NCI-H510A treated with DMSO at 0.1 percent for 48 hours (cell line): ENCODE results near the gene TRAF5.
A peak's percentile ranks its signal among the peaks of the same experiment; 100 is the strongest.
"Not testable (repeated sequence)": the region's sequence is repeated elsewhere in the genome, so short reads cannot be mapped to it uniquely, and the experiment has no call there.

Experiments
- DNase-seq: peaks from one replicate; lab custom pipeline; 2025; lab: John Stamatoyannopoulos, UW

The TRAF5 gene

DNA sequence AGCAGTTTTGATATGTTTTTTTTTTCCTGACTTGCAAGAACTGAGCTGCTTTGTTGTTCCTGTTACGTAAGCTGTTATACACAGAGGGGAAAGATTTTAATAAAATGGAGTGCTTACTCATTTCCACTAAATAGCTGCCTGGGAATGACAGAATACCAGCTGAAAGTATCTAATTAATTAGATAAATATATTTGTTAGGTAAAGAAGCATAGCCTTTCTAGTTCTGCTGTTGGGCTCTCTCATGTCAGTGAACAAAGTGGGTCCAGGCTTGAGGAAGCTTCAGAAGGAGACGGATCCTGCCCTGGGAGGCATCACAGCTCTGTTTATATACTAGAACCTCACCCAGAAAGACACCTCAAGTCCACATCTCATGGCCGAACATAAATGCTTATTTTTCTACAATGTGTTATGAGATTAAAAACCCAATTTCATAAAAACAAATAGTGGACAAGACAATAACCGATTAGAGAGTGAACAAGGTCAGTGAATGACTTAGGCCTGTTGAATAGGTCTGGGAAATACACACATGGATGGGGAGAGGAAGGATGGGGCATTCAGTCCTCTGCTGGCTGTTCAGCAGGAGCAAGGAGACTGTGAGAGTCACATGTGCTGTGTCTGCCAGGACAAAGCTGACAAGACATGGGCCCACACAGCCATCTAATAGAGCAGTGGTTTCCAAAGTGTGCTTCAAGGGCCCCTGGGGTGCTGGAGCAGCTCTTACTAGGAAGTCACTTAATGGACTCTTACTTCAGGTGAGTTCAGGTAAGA is 20.6 kb downstream of the TRAF5 start:
- peak; percentile 74 for DNase-seq

DNA sequence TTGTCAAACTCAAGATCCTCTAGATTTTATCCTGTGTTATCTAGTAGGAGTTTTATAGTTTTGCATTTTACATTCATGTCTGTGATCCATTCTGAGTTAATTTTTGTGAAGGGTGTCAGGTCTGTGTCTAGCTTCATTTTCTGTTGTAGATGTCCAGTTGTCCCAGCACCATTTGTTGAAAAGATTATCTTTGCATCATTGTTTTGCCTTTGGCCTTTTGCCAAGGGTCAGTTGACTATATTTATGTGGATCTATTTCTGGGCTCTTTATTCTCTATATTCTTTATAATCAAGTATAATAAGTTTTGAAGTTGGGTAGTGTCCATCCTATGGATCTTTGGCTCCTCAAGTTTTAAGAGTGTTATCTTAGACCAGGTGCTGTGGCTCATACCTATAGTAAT is 21.9 kb downstream of the TRAF5 start:
- DNase-seq: no peak

DNA sequence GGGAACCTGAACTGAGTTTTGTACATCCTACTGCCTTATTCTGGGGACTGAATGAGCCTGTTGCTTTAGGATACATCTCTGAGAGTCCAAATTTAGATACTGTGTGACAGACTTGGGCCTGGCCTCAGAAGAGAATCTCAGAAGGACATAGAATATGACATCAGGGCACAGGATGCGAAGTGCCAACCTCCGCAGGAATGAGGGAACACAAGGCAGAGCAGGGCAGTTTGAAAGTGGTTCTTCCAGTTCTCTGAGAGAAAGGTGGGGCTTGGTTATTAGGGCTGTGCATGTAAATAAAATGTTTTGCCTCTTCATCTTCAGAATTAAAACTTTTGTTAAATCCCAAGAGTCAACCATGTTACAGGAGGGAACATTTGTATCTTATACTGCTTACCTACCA is 23.1 kb downstream of the TRAF5 start:
- DNase-seq: peak; percentile 48

DNA sequence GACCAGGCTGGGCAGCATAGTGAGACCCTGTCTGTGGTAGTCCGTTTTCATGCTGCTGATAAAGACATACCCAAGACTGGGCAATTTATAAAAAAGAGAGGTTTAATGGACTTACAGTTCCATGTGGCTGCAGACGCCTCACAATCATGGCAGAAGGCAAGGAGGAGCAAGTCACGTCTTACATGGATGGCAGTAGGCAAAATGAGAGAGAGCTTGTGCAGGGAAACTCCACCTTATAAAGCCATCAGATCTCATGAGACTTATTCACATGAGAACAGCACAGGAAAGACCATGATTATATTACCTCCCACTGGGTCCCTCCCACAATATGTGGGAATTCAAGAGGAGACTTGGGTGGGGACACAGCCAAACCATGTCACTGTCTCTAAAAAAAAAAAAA is 25.4 kb downstream of the TRAF5 start:
- DNase-seq: not testable (repeated sequence)

DNA sequence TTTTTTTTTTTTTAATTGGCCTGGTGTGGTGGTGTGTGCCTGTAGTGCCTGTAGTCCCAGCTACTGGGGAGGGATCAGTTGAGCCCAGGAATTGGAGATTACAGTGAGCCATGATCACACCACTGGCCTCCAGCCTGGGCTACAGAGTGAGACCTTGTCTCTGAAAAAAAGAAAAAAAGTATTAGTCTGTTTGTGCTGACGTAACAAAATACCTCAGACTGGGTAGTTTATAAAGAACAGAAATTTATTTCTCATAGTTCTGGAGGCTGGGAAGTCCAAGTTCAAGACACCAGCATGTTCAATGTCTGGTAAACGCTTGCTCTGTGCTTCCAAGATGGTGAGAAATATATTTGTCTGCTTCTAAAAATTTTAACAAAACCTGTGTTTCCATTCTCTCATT is 25.8 kb downstream of the TRAF5 start:
- DNase-seq: no peak

DNA sequence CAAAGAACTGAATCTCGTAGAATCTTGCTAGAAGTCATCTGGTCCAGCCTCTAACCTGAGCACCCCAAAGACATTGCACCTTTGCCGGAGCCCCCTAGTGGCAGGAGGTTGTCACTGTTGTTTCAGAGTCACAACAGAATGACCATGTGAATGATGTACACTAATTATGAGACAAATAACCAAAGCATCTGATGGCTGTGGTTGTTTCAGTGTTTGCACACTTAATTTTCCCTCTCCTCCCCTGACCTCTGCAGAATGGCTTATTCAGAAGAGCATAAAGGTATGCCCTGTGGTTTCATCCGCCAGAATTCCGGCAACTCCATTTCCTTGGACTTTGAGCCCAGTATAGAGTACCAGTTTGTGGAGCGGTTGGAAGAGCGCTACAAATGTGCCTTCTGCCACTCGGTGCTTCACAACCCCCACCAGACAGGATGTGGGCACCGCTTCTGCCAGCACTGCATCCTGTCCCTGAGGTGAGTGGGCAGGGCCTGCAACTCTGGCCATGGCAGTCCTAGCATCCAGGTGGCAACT is 26.4 kb downstream of the TRAF5 start:
- no peak for DNase-seq

DNA sequence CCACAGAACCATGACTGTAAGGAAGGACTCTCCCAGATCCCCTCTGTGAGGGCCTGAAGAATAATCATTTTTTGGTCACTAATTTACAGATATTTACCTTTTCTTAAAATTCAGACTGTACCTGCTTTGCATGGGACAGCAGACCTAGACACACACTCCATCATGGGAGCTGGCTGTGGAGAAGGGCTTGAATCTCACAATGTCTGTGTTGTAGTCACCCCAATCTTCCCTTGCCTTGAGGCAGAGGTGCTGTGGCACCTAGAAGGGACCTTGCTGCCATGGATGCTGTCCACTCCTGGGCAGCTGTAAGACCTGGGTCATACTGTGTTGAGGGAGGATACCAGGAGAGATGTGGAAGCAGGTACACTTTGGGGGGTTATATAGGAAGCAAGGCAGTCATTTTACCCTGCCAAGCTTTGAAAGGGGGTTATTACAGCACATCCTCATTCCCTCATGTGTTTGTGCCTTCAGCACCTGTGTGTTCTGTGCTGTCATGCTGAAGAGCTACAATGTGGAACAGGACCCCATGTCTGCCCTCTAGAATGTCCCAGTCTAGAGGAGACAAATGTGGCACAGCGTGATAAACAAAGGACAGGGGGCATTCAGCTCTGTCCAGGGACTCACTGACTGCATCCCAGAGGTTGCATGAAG is 27.1 kb downstream of the TRAF5 start:
- no peak for DNase-seq

DNA sequence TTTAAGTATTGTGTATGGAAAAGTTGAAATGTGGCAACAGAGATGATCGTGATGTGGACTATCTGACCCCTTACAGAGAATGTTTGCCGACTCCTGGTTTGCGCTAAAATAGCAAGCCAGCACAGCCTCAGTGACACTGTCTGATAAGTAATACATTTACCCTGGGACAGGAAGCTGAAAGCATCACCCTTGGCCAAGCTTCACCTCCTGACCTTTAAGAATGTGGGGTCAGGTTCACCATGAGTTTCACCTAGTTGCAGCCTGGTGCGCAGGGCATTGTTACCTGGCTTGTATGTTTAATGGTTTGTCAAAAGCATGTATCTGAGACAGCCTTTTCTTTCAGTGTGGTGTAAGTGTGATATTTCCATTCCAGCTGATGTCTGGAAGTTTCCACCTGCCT is 29.2 kb downstream of the TRAF5 start:
- no peak for DNase-seq

DNA sequence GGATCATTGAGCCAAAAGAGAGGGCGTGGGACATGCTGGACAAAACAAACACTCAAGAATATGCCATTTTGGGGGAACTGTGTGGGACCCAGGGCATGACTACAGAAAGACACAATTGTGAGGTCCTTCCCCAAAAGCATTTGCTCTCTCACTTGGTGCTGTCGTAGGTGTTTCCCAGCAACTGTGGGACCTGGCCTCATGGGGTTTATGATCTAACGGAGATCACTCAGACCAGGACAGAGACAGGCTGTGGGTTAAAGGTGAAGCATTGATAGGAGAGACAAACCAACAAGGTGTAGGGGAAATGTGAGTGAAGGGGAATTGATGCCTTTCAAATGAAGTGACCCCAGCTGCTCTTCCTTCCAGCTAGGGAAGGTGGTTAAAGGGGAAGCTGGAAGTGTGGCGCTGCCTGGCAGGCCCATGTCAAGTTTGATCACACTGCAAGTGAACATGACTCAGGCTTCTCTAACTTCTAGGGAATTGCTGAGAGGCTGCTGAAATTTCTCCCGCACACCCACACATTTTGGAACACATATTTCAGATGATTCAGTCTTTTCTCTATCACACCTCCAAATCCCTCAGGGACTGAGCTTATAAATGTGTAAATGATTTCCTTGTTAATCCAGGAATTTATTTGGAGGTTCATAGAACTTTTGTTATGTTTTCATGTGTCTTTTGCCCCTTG is 30.2 kb downstream of the TRAF5 start:
- no peak for DNase-seq

DNA sequence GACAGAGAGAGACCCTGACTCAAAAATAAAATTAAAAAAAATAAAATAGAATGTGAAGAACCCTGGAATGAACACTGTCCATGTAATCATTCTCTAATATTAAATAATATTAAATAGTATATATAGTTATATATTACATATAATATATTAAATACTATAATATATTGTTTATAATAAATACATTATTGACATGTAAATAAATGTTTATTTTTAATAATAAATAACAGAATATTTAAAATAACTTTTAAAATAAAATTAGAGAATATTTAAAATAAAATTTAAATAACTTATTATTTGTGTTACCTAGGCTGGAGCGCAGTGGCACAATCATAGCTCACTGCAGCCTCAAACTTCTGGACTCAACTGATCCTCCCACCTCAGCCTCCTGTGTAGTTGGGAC is 32.1 kb downstream of the TRAF5 start:
- DNase-seq: no peak

DNA sequence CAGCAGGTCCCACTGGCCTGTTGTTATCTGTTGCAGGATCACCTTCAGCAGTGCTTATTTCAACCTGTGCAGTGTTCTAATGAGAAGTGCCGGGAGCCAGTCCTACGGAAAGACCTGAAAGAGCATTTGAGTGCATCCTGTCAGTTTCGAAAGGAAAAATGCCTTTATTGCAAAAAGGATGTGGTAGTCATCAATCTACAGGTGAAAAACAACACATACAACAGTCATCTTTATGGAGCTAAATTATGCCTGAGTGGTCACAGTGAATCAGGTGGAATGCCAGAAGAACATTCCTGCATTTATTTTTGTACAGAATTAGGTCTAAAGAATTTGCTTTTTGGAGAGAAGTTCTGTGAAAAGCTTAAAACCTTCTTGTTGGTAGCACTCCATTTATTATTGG is 33.2 kb downstream of the TRAF5 start:
- no peak for DNase-seq

DNA sequence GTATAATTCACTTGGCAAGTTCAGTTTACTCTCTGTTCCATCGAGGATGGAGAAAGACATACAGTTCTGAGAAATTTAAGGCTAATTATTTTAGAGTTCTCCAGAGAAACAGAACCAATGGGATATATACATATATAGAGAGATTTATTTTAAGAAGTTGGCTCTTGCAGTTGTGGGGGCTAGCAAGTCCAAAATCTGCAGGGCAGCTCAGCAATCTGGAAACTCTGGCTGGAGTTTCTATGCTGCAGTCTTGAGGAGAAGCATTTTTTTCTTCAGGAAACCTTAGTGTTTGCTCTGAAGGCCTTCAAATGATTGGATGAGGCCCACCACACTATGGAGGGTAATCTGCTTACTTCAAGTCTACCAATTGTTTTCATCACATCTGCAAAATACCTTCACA is 34.6 kb downstream of the TRAF5 start:
- DNase-seq: no peak

DNA sequence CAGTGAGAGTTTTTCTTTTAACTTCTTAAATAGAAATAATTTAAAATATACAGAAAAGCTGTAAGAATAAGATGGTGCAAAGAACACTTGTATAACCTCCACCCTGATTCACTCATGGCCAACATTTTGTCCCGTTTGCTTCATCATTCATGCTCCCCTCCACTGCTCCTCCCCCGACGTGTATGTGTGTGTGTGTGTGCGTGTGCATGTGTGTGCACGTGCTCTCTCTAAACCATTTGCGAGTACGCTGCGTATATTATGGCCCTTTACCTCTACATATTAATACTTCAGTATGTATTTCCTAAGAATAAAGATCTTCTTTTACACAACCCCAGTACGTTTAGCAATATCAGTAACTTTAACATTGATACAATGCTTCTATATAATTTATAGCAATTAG is 43.0 kb downstream of the TRAF5 start:
- no peak for DNase-seq

DNA sequence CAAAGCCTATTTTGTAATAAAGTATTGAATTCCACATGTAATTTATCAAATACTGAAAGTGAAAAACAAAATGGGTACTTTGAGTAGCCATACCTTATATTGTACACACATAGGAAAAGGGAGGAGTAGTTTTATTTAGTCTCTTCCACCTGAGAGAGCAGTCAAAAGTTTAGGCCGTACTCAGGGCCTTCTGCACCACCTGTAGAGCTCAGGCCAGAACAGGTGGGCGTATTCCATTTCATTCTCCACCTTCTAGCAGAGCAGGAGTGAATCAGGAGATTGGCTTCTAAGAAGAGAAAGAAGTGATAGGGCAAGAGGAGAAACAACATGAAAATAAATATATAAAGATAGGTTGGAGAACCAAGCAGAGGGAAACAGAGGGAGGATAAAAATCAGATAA is 44.0 kb downstream of the TRAF5 start:
- no peak for DNase-seq

DNA sequence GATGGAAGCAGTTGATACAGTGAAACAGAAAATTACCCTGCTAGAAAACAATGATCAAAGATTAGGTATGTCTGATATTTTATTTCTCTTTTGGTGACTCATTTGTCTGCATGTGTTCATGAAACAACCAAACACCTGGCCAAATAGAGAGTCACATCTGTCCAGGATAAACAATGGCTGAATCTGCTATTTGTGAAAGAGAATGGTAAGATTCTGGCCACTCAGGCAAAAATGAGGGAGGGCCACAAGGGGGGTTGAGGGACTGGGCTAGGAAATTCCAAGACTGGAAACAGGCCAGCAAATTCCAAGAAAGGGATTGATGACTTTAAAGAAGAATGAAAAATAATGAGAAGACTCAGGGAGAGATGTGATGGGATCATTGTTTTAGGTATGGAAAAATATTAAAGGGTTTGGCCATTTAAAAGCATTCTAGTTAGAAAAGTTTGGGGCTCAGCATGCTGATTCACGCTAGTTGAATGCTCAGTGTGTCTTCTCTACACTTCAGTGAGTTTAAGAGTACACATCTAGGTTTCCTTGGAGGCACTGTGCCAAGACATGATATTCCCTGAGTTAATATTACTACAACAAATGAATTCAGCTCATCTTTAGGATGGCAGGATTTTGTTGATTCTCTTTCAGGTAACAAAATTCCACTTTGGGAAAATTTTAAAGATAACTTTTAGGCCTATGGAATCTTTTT is 44.9 kb downstream of the TRAF5 start:
- no peak for DNase-seq

DNA sequence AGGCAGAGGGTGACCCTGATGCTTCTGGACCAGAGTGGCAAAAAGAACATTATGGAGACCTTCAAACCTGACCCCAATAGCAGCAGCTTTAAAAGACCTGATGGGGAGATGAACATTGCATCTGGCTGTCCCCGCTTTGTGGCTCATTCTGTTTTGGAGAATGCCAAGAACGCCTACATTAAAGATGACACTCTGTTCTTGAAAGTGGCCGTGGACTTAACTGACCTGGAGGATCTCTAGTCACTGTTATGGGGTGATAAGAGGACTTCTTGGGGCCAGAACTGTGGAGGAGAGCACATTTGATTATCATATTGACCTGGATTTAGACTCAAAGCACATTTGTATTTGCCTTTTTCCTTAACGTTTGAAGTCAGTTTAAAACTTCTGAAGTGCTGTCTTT is 45.8 kb downstream of the TRAF5 start:
- DNase-seq: no peak

DNA sequence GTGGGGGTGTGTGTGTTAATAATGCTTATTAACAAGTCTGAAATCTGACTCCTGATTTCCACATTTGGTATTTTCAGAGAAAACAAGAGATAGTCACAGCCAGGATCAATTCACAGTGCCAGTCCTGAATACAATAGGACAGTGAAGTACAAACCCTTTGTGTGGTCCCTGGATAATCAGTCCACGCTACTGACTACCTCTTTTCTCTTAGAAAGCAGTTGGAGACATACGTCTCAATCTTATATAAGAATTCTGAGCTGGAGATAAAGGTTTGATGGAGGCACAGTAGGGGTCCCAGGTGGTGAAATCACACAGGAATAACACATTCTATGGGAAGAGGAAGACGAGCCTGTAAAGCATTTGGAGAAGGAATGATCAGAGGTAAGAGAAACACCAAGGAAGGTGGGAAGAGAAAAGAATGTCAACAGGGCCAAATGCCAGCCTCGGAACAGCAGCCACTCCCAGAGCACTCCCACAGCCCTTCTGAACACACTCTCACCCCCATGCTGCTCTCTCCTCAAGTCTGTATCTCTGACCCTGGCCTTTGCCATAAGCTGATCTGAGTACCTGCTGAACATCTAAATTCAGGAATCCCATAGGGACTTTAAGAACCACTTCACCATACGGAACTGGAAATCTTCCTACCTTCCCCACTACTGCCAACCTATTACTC is 48.6 kb downstream of the TRAF5 start:
- no peak for DNase-seq

DNA sequence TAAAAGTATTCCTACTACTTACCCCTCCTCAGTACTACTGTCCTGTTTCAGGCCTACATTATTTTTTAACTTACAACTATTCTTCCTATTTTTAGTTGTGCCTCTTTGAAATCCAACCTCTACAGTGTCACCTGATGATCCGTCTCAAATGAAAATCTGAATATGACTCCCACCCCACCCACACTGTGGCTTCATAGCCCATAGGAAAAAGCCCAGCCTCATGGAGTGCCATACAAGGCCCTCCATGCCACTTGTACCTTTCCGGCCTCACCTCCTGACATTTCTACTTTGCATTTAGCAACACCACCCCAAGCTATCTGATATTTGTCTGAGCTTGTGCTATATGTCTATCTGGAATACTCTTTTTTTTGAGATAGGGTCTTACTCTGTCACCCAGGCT is 49.3 kb downstream of the TRAF5 start:
- DNase-seq: no peak

DNA sequence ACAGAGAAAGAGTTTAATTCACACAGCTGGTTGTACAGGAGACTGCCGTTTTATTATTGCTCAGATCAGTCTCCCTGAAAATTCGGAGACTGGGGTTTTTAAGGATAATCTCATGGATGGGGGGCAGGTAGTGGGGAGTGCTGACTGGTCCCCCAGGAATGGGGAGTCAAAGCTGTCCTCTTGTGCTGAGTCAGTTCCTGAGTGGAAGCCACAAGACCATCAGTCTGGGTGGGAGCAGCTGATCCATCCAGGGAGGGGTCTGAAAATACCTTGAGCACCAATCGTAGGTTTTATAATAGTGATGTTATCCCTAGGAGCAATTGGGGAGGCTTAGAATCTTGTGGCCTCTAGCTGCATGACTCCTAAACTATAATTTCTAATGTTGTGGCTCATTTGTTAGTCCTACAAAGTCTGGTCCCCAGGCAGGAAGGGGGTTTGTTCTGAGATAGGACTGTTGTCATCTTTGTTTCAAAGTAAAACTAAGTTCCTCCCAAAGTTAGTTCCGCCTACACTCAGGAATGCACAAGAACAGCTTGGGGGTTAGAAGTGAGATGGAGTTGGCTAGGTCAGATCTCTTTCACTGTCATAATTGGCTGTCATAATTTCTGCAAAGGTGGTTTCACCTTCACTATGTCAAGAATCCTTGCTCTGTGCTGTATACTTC is 50.3 kb downstream of the TRAF5 start:
- DNase-seq: no peak

DNA sequence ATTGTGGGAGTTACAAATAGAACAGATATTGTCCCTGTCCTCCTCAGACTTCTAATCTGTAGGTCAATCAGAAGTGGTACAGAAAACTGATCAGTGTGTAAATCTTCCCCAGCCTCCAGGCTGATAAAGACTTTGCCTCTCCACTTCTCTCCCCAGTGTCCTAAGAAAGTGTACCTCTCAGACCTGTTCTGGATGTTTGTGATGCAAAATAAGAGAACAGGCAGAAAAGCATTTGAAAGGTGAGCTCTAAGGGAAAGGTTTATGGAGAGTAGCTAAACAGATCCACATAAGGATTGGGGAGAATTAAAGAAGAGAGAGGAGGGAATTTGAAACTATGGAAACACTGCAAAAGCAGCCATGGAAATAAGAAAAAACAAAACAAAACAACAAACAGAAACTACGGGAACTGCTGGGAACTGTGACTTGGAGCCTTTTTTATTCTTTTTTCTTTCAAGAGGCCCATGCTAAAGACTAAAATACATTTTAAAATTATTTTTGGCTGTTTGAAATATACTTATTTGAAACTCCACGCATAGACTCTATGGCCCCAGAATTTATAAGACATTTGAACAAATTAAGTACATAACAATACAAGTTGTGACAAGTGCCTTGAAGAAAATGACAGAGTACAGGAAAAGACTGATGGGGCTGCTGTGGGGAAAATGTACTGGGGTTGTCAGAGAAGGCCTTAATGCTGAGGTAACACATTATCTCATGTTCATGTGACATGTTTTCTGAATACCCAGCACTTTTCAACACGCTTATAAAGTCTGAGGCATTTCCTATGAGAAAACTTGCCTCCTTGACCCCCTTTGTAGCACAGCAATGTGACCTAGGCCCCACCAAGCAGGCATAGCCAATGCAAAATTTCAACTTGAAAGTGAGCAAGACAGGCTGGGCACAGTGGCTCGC is 51.2 kb downstream of the TRAF5 start:
- DNase-seq: no peak
